ENCODE results near the gene PAX5. TPM values are rescaled to one million over a fixed set of nuclear protein-coding genes. Genes with fewer than 3 reads are reported as not detected.

PAX5 gene
- total RNA-seq, 1 donor from 2014 or later = 0.06 TPM

GRCh38 chr9:37037503-37038301 lies 3.6 kb upstream of the PAX5 start:
- no peak for DNase-seq (ENCODE audit: low spot score)

GRCh38 chr9:37036776-37037502 lies 2.9 kb upstream of the PAX5 start:
- DNase-seq (ENCODE audit: low spot score) = no peak

GRCh38 chr9:37036371-37036775 lies 2.3 kb upstream of the PAX5 start:
- DNase-seq (ENCODE audit: low spot score) = no peak

GRCh38 chr9:37035648-37036370 lies 1.7 kb upstream of the PAX5 start:
- no peak for DNase-seq (ENCODE audit: low spot score)

GRCh38 chr9:37034938-37035647 lies 1.0 kb upstream of the PAX5 start:
- DNase-seq (ENCODE audit: low spot score) = no peak

- DNase-seq (ENCODE audit: low spot score) = no peak
These were observed 353 bp upstream of the PAX5 start for GRCh38 chr9:37034305-37034937.

GRCh38 chr9:37033141-37033540 lies 927 bp downstream of the PAX5 start:
- DNase-seq (ENCODE audit: low spot score) = no peak

GRCh38 chr9:37032713-37033112 lies 1.4 kb downstream of the PAX5 start:
- DNase-seq (ENCODE audit: low spot score) = no peak

- DNase-seq (ENCODE audit: low spot score) = no peak
These were observed 2.2 kb downstream of the PAX5 start for GRCh38 chr9:37031902-37032301.

GRCh38 chr9:37031081-37031480 lies 3.0 kb downstream of the PAX5 start:
- DNase-seq (ENCODE audit: low spot score) = no peak

- DNase-seq (ENCODE audit: low spot score) = no peak
These were observed 3.5 kb downstream of the PAX5 start for GRCh38 chr9:37030611-37030939.

GRCh38 chr9:37029776-37030610 lies 4.1 kb downstream of the PAX5 start:
- no peak for DNase-seq (ENCODE audit: low spot score)

GRCh38 chr9:37029304-37029775 lies 4.7 kb downstream of the PAX5 start:
- no peak for DNase-seq (ENCODE audit: low spot score)

GRCh38 chr9:37028420-37029031 lies 5.5 kb downstream of the PAX5 start:
- no peak for DNase-seq (ENCODE audit: low spot score)

- no peak for DNase-seq (ENCODE audit: low spot score)
These were observed 6.3 kb downstream of the PAX5 start for GRCh38 chr9:37027582-37028419.

GRCh38 chr9:37026931-37027581 lies 7.0 kb downstream of the PAX5 start:
- no peak for DNase-seq (ENCODE audit: low spot score)

GRCh38 chr9:37026113-37026930 lies 7.7 kb downstream of the PAX5 start:
- DNase-seq (ENCODE audit: low spot score) = no peak

Data from mesenteric fat pad (tissue), 1 donor.